Measurements from ENCODE around the gene EDA.

Gene EDA

DNA sequence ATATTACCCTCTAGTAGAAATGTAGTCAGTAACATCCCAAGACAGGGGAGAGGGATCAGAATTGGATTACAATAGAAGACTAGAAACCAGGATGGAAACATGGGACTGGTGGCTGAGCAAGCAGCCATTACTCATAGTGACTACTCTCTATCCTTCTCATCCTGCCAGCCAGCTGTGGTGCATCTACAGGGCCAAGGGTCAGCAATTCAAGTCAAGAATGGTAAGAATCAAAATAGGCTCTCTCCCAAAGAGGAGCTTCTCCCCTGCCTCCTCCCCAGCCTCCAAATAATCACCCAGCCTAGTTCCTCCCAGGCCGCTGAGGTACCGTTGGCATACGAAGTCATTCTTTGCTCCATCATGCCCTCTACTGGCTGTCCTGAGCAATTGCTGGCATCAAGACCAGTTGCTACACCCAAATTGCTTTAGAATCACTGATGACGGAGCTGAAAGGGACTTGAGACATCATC lies 414.4 kb downstream of the EDA start:
- no peaks in the 10 kb centered on the region for H3K9me3 Mint-ChIP-seq
- H3K4me3 Mint-ChIP-seq = no peak overlapping the region
- H3K27ac Mint-ChIP-seq = no peak overlapping the region
- H3K4me1 Mint-ChIP-seq (ENCODE audit: low read depth) = no peaks in the 10 kb centered on the region
- H3K27me3 Mint-ChIP-seq = peaks cover 2% of the 10 kb centered on the region
- H3K36me3 Mint-ChIP-seq (ENCODE audit: low read depth) = no peaks in the 10 kb centered on the region
- intact Hi-C loops (cut with micrococcal nuclease) = loop anchor here (5.0 kb wide), 1 partner anchor 67 kb away; no protein-coding TSS in a partner anchor

DNA sequence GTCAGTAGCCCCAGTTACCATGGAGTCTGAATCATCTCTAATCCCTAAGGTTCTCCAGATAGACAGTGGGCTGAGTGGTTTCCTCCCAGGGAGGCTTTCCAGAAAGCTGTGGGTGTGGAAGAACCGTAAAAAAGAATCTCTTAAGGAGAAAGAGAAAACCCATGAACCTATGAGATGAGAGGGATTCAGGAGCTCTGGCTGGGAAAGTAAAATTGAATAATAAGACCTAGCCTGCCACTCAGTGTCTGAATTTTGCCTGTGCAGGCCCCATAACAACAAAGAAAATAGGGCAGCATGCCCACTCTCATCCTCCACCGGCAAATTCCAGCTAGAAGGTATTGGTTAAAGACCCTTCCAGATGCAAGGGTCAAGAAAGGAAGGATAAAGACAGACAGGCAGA lies 416.9 kb downstream of the EDA start:
- no peak overlapping the region for H3K27ac Mint-ChIP-seq
- H3K27me3 Mint-ChIP-seq = peaks cover 2% of the 10 kb centered on the region
- no peaks in the 10 kb centered on the region for H3K4me1 Mint-ChIP-seq (ENCODE audit: low read depth)
- intact Hi-C loops (cut with micrococcal nuclease) = loop anchor here (5.0 kb wide), 1 partner anchor 65 kb away; no protein-coding TSS in a partner anchor
- no peak overlapping the region for H3K4me3 Mint-ChIP-seq
- no peaks in the 10 kb centered on the region for H3K36me3 Mint-ChIP-seq (ENCODE audit: low read depth)
- H3K9me3 Mint-ChIP-seq = no peaks in the 10 kb centered on the region

DNA sequence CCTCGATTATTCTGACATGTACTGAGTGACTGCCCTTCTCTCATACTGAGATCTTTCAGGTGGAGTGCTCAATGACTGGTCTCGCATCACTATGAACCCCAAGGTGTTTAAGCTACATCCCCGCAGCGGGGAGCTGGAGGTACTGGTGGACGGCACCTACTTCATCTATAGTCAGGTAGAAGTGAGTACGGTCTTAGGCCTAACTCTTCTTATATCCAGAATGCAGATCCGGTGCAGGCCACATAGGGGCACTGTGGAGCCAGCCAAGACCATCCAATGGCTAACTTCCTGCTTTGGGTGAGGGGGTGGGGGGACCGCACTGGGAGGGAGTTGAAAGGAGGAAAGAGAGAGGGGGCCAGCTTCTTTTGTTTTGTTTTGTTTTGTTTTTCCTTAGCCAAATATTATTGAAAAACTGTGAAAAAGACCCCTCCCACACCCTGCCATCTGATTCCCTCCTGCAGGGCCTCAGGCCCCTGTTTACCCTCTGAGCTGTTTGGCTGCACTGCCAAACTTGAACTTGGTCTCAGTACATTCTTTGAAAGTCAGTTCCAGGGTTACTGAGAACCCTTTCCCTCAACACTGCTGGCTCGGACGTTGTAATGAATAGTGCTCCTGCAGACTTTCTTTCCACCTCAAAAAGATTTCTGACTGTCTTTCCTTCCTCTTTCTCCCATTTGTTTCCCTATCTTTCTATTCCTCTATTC lies 417.6 kb downstream of the EDA start:
- Mint-ChIP-seq H3K4me3 (no peak overlapping the region), H3K27ac (no peak overlapping the region), H3K27me3 (peaks cover 2% of the 10 kb centered on the region), H3K4me1 (ENCODE audit: low read depth) (no peaks in the 10 kb centered on the region), H3K9me3 (no peaks in the 10 kb centered on the region), H3K36me3 (ENCODE audit: low read depth) (no peaks in the 10 kb centered on the region)
- intact Hi-C loops (cut with micrococcal nuclease) = loop anchor here (5.0 kb wide), 1 partner anchor 64 kb away; no protein-coding TSS in a partner anchor

DNA sequence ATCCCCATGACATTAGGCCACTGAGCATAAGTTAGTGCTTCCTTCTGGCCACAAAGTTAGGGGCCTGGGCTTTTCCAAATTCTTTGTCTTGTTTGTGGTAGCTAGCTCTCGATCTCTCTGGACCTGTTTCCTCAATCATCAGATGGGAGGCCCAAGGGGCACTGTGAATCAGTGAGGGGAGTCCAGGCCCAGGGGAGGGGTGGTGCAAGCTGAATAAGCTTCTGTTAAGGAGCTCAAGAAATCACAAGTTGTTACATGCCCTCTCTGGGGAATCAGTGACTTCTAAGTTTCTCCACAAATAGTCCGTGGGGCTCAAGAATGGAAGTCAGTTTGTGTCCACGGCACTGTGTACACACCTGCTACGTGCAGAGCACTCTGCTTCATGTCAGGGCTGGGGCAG lies 418.7 kb downstream of the EDA start:
- H3K27ac Mint-ChIP-seq = no peak overlapping the region
- no peaks in the 10 kb centered on the region for H3K4me1 Mint-ChIP-seq (ENCODE audit: low read depth)
- H3K27me3 Mint-ChIP-seq = peaks cover 2% of the 10 kb centered on the region
- H3K36me3 Mint-ChIP-seq (ENCODE audit: low read depth) = no peaks in the 10 kb centered on the region
- H3K4me3 Mint-ChIP-seq = no peak overlapping the region
- intact Hi-C loops (cut with micrococcal nuclease) = loop anchor here (5.0 kb wide), 1 partner anchor 63 kb away; no protein-coding TSS in a partner anchor
- H3K9me3 Mint-ChIP-seq = no peaks in the 10 kb centered on the region

DNA sequence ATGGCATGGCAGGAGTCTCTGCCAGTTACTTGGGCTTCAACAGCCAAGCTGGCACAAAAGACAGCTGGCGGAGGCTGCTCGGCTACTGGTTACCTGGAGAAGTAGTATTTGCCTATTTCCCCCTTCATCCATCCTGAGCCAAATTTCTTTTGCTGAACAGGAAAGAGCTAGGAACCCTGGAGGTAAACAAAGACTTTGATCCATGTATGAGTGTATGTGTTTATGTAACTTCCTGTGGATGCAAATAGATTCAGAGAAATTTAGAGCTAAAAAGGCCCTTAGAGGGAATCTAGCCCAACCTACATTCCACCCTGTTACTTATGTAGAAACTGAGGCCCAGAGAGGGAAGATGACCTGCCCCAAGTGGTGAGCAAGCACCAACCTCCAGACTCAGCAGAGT lies 422.6 kb downstream of the EDA start:
- H3K36me3 Mint-ChIP-seq (ENCODE audit: low read depth) = no peaks in the 10 kb centered on the region
- H3K4me1 Mint-ChIP-seq (ENCODE audit: low read depth) = no peaks in the 10 kb centered on the region
- H3K9me3 Mint-ChIP-seq = no peaks in the 10 kb centered on the region
- H3K4me3 Mint-ChIP-seq = no peak overlapping the region
- intact Hi-C loops (cut with micrococcal nuclease) = no loop called here
- no peaks in the 10 kb centered on the region for H3K27me3 Mint-ChIP-seq
- no peak overlapping the region for H3K27ac Mint-ChIP-seq

DNA sequence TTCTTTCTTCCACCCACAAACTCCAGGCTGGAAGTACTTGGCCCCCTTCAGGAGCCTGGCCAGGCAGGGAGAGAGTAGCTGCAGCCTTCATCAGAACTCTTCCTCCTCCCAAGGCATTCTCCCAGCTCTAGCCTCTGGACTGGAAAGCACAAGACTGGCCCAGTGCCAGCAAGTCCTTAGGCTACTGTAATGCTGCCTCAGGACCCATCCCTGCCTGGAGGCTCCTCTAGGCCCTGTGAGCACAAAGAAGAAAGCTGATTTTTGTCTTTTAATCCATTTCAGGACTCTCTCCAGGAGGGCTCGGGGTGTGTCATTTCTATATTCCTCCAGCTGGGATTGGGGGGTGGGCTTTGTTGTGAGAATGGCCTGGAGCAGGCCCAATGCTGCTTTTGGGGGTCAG lies 423.0 kb downstream of the EDA start:
- intact Hi-C loops (cut with micrococcal nuclease) = no loop called here
- no peak overlapping the region for H3K4me3 Mint-ChIP-seq
- no peaks in the 10 kb centered on the region for H3K9me3 Mint-ChIP-seq
- H3K27ac Mint-ChIP-seq = no peak overlapping the region
- no peaks in the 10 kb centered on the region for H3K27me3 Mint-ChIP-seq
- no peaks in the 10 kb centered on the region for H3K36me3 Mint-ChIP-seq (ENCODE audit: low read depth)
- H3K4me1 Mint-ChIP-seq (ENCODE audit: low read depth) = no peaks in the 10 kb centered on the region

DNA sequence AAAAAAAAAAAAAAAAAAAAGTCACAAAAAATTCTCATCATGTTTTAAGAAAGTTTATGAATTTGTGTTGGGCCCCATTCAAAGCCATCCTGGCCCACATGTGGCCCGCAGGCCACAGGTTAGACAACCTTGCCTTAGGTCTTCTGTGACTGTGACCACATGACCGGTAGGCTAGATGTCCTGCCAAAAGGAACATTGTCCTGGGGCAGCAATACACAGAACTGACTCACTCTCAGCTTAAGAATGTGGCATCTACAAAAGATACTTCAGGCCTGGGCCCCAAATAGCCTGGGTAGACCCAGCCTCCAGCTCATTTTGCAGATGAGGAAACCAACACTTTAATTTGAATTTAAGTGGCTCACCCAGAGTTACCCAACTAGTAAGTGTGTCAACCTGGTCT lies 423.8 kb downstream of the EDA start:
- no peak overlapping the region for H3K27ac Mint-ChIP-seq
- no peak overlapping the region for H3K4me3 Mint-ChIP-seq
- intact Hi-C loops (cut with micrococcal nuclease) = no loop called here
- H3K9me3 Mint-ChIP-seq = no peaks in the 10 kb centered on the region
- no peaks in the 10 kb centered on the region for H3K36me3 Mint-ChIP-seq (ENCODE audit: low read depth)
- no peaks in the 10 kb centered on the region for H3K27me3 Mint-ChIP-seq
- H3K4me1 Mint-ChIP-seq (ENCODE audit: low read depth) = no peaks in the 10 kb centered on the region

DNA sequence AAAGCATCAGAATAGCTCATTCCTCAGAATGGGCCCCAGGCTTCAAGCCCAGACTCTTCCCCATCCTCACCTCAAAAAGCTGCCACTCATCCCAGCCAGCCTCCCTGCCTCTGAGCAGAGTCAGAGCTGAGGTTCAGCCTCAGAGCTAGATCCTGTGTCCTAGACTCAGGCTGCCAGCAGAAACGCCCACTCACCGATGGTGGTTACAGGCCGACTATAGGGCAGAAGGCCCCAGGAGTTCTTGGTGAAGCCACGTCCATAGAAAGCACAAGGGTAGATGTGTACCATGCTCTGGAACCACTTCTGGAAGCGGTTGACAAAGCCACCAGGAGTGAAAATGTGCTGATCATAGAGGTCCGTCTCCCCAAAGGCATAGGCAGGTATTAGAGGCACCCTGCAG lies 426.1 kb downstream of the EDA start:
- Mint-ChIP-seq H3K4me1 (ENCODE audit: low read depth) (no peaks in the 10 kb centered on the region), H3K36me3 (ENCODE audit: low read depth) (no peaks in the 10 kb centered on the region), H3K4me3 (no peak overlapping the region), H3K9me3 (no peaks in the 10 kb centered on the region), H3K27ac (no peak overlapping the region), H3K27me3 (no peaks in the 10 kb centered on the region)
- intact Hi-C loops (cut with micrococcal nuclease) = no loop called here

DNA sequence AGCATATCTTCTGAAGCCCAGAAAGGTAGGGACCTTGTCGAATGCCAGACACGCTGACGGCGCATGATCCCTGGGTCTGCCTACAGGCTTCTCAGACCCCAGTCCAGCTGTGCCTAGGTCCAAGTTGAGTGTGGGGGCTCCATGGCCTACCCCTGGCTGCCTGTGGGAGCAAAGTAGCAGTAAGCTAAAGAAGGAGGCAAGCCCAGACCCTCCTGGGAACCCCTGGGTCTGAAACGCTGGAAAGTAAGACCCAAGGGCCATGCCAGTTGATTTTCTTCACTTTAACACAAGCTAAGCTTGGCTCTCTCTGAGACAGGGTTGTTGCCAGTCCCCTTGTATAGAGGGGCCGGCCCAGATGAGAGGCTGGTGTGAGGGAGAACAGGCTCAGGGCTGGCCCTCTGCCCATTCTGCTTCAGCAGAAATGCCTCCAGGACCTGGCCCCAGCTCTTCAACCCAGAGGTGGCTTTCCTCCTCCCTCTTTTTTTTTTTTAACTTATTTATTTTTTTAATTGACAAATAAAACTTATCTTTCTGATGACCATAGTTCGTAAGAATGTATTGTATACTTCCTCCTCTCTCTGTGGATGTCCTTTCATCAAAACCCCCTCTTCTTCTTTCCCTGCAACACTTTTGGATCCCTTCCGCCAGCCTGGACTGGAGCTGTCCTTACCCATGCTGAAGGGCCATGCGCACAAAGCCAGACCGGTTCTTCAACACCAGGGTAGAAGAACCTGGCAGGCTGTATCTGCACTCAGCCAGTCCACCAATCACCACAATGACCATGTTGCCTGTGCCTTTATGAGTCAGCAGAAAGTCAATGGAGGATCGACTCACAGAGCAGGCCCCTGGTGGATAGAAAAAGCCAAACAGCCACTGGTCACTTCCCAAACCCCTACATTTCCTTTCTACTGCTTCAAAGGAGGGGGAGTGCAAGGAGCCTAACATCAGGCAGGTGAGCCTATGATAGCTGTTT lies 426.8 kb downstream of the EDA start:
- Mint-ChIP-seq H3K4me1 (ENCODE audit: low read depth) (no peaks in the 10 kb centered on the region), H3K27me3 (no peaks in the 10 kb centered on the region), H3K9me3 (no peaks in the 10 kb centered on the region), H3K27ac (no peak overlapping the region), H3K4me3 (no peak overlapping the region), H3K36me3 (ENCODE audit: low read depth) (no peaks in the 10 kb centered on the region)
- intact Hi-C loops (cut with micrococcal nuclease) = no loop called here

DNA sequence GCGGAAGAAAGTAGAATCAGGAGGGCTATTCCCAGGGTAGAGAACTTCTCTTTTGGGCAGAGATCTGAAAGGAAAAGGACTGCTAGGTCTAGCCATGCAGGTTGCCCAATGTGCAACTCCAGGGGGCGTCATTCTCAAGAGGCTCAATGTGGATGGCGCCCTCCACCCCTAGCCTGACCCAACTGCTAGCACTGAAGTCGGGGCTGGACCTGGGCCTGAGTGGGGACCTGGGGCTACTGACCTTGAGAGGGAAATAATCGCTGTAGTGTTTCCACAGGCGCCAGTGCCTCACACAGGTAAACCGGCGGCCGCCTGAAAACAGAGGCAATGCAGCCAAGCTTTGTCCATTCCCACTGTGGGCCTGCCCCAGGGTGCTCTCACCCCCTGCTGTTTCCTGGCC lies 427.8 kb downstream of the EDA start:
- Mint-ChIP-seq H3K27me3 (no peaks in the 10 kb centered on the region), H3K4me1 (ENCODE audit: low read depth) (no peaks in the 10 kb centered on the region), H3K27ac (no peak overlapping the region), H3K36me3 (ENCODE audit: low read depth) (no peaks in the 10 kb centered on the region), H3K4me3 (no peak overlapping the region), H3K9me3 (no peaks in the 10 kb centered on the region)
- intact Hi-C loops (cut with micrococcal nuclease) = no loop called here

DNA sequence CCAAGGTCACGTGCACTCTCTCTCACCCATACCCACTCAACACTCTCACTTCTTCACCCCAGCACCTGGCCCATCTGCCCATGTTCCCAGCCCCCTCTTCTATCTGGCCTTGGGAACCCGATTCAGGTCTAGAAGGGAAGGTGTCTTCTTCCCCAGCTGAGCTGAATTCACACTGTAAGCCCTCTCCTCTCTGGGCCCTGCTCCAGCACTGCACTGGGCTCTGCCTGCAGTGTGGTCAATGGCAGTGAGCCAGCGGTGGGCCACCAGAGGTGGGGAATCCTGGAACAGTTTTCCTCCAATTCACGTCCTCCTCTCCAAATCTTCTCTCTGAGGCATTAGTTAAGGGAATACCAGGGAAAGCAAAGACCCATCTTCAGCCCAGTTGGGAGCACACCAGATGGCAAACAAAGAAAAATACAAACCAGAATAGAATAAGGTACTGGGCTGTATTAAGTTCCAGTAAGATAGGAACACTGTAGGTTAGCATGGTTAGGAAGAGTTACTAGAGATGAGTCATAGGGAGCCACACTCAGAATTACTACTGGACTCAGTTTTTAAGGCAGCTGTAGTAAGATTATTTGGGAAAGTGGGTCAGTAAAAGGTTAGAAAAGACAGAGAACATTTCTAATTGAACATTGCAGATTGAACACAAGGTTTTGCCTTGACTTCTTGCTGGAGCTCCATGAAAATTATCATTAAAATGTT lies 428.8 kb downstream of the EDA start:
- no peaks in the 10 kb centered on the region for H3K36me3 Mint-ChIP-seq (ENCODE audit: low read depth)
- no peaks in the 10 kb centered on the region for H3K27me3 Mint-ChIP-seq
- intact Hi-C loops (cut with micrococcal nuclease) = no loop called here
- H3K9me3 Mint-ChIP-seq = no peaks in the 10 kb centered on the region
- H3K27ac Mint-ChIP-seq = no peak overlapping the region
- H3K4me1 Mint-ChIP-seq (ENCODE audit: low read depth) = no peaks in the 10 kb centered on the region
- no peak overlapping the region for H3K4me3 Mint-ChIP-seq

DNA sequence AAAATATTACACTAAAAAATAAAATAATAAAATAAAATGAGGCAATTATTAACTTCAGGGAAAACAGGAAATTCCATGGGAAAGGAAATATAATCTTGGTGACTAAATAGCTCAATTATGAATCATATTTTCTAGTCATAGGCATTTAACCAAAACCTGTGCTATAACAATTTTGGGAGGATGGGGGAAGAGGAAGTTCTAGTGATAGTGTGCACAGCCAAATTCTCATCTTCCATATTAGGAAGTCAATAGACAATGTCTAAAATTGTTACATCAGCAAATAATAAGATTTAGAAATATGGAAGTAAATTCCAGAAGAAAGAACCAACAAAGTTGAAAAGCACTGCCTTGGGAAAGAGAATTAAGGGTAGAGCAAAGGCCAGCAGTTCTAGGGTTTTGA lies 431.1 kb downstream of the EDA start:
- no peaks in the 10 kb centered on the region for H3K36me3 Mint-ChIP-seq (ENCODE audit: low read depth)
- H3K27me3 Mint-ChIP-seq = no peaks in the 10 kb centered on the region
- H3K4me3 Mint-ChIP-seq = no peak overlapping the region
- intact Hi-C loops (cut with micrococcal nuclease) = no loop called here
- no peak overlapping the region for H3K27ac Mint-ChIP-seq
- H3K9me3 Mint-ChIP-seq = no peaks in the 10 kb centered on the region
- H3K4me1 Mint-ChIP-seq (ENCODE audit: low read depth) = no peaks in the 10 kb centered on the region

DNA sequence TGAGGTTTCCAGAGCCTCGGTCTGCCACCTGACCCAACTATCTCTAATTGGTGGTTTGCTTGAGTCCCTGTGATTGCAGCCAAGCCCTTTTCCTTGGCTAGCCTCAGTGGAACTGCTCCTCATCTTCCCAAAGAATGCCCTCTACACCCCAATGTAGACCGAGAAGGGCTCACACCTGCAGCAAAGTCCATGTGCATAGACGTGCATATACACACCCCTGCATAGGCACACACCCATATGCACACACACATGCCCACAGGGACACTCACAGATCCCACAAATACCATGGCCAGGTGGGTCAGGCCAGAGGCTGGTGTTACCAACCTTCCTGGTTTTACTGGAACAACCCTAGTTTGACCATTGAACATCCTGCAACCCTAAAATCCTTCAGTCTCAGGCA lies 433.5 kb downstream of the EDA start:
- no peak overlapping the region for H3K4me3 Mint-ChIP-seq

DNA sequence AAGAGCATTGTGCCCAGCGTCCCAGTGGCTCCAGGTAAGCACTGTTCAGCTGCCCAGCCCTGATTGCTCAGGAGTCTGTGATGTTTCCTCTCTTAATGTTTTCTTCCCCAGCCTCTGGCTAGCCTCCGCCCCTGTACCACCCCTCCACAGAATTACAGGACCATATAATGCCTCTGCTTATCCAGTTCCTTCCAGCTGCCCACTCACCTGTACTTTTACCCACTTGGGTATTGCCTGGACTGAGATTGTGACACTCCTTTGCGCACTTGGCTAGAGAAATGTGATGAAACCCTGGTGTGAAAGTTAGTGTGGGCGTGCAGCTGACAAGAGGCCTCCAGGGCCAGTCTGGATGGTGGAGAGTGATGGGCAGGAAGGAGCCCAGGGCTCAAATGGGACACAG lies 434.0 kb downstream of the EDA start, which contains the start of gene AWAT2:
Gene AWAT2, minus strand, starts transcription at position 14 of the 400 bp plus-strand sequence. Its CDS starts 6 bp downstream, at position 8.
- Mint-ChIP-seq H3K27ac (no peak within 1 kb of the TSS), H3K4me1 (ENCODE audit: low read depth) (no peaks in the 10 kb centered on the region), H3K9me3 (no peaks in the 10 kb centered on the region), H3K27me3 (no peaks in the 10 kb centered on the region), H3K36me3 (ENCODE audit: low read depth) (no peaks in the 10 kb centered on the region), H3K4me3 (no peak within 1 kb of the TSS)
- intact Hi-C loops (cut with micrococcal nuclease) = no loop called here

More for the DNA sequence above, 433.5 kb downstream of the EDA start:
- Mint-ChIP-seq H3K4me1 (ENCODE audit: low read depth) (no peaks in the 10 kb centered on the region), H3K27ac (no peak overlapping the region), H3K27me3 (no peaks in the 10 kb centered on the region), H3K36me3 (ENCODE audit: low read depth) (no peaks in the 10 kb centered on the region), H3K9me3 (no peaks in the 10 kb centered on the region)
- intact Hi-C loops (cut with micrococcal nuclease) = no loop called here
